ENCODE data around the gene FAM153A. TPM values are rescaled to one million over a fixed set of nuclear protein-coding genes. Genes with fewer than 3 reads are reported as not detected.
"Not testable (repeated sequence)": the region's sequence is repeated elsewhere in the genome, so short reads cannot be mapped to it uniquely, and the experiment has no call there.

FAM153A gene
- total RNA-seq, 4 donors from 2014 or later = 0.26 to 1.7 (median 0.91) TPM; not detected in 1

DNA sequence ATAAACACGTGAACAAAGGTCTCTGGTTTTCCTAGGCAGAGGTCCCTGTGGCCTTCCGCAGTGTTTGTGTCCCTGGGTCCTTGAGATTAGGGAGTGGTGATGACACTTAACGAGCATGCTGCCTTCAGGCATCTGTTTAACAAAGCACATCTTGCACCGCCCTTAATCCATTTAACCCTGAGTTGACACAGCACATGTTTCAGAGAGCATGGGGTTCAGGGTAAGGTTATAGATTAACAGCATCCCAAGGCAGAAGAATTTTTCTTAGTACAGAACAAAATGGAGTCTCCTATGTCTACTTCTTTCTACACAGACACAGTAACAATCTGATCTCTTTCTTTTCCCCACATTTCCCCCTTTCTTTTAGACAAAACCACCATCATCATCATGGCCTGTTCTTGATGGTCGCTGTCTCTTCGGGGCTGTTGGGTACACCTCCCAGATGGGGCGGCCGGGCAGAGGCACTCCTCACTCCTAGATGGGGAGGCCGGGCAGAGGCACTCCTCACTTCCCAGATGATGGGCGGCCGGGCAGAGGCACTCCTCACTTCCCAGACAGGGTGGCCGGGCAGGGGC is 87.3 kb downstream of the FAM153A start:
- intact Hi-C loops (cut with DNase I; ENCODE audit: low total_unique reads); H3K27me3 ChIP-seq; H3K4me3 ChIP-seq; H3K9me3 ChIP-seq; DNase-seq; H3K36me3 ChIP-seq; H3K27ac ChIP-seq; H3K4me1 ChIP-seq: not testable (repeated sequence)

DNA sequence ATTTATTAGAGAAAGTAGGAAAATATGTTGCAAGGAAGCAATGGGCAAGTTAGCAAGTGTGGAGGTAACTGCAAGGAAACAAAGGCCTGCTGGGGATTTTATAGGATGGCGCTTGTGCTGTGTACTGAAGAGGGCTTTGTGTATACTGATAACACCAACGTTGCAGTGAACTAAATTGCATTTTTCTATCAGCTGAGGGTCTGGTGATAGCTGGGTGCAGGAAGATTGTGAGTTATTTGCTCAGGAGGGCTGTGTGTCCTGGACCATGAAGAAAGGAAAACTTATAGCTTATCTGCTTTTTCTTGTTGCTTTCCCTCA is 88.2 kb downstream of the FAM153A start:
- DNase-seq; intact Hi-C loops (cut with DNase I; ENCODE audit: low total_unique reads); H3K27ac ChIP-seq; H3K9me3 ChIP-seq; H3K36me3 ChIP-seq; H3K27me3 ChIP-seq; H3K4me3 ChIP-seq; H3K4me1 ChIP-seq: not testable (repeated sequence)

DNA sequence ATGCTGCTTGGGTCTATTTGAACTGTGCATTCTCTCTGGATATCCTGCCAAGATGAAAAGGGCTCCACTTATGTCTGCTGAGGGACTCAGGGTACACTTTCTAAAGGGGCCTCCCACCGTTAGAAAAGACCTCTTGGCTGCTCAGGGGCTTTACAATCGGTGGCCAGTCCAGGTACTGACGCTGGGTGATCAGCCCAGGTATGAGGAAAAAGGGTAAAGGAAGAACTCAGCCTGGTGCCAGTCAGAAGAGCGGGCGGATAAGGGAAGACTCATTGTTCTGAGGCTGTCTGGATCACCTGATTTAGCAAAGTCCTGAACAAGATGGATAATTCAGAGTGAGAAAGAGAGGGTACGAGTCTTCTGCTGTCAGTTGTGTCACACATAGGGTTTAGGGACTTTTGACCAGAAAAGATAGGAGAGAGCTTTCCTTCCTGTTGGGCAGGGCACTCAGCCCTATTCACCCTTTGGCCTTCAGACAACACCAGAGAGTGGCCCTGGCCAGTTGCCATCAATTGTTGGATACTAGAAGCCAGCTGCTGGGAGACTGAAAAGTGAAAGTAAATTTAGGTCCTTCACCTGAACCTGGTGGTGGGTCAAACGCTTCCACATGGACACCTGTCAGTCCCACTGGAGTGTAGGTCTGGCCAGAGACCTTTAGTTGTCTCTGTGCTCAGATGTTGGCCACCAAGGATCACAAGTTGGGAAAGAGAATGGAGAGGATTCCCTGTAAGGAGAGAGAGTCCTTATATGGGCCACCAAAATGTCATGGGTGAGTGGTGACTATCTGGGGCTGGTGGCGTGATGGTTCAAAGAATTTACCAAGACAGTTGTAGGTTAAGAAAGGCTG is 88.8 kb downstream of the FAM153A start:
- H3K27me3 ChIP-seq; H3K27ac ChIP-seq; intact Hi-C loops (cut with DNase I; ENCODE audit: low total_unique reads); H3K9me3 ChIP-seq; H3K36me3 ChIP-seq; H3K4me1 ChIP-seq; H3K4me3 ChIP-seq: not testable (repeated sequence)
- DNase-seq = peak in 1 of 2 donors; percentile 38

DNA sequence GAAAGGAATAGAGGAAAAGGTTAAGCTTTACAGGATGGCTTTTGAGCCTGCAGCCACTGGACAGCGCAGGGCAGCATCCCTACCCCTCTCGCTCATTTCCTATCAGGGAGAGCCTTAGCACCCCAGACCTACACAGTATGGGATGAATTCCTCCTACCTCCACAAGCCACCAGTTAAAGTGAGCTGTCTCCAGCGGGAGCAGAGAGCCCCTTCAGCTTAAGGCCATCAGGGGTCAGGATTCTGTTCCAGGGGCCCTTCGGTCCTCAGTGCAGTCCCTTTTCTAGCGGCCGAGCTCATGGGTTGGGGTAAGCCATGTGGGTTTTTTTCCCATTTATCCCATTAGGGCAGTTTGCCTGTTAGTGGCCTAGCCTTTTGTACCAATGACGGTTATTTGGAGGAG is 89.7 kb downstream of the FAM153A start:
- H3K27me3 ChIP-seq; H3K36me3 ChIP-seq; DNase-seq; H3K9me3 ChIP-seq; H3K4me3 ChIP-seq; intact Hi-C loops (cut with DNase I; ENCODE audit: low total_unique reads); H3K4me1 ChIP-seq; H3K27ac ChIP-seq: not testable (repeated sequence)

DNA sequence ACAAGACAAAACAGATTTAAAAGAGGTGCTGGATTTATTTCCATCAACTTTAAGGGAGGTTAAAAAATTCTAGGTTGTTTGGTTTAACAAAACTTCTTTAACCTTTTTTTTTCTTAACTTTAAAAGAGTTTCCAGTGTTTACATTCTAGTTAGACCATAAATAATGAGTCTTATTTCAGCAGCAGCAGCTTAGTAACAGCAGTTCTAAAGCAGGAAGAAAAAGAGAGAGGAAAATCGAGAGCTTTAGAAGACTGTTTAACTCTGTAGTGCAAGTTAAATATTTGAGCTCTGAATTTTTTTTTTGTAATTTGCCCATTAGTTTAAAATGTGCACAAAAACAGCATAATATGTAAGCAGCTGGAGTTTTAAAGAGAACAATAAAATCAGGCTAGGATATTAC is 90.2 kb downstream of the FAM153A start:
- H3K36me3 ChIP-seq; H3K27me3 ChIP-seq; H3K4me3 ChIP-seq; H3K4me1 ChIP-seq; H3K27ac ChIP-seq; intact Hi-C loops (cut with DNase I; ENCODE audit: low total_unique reads); H3K9me3 ChIP-seq; DNase-seq: not testable (repeated sequence)

DNA sequence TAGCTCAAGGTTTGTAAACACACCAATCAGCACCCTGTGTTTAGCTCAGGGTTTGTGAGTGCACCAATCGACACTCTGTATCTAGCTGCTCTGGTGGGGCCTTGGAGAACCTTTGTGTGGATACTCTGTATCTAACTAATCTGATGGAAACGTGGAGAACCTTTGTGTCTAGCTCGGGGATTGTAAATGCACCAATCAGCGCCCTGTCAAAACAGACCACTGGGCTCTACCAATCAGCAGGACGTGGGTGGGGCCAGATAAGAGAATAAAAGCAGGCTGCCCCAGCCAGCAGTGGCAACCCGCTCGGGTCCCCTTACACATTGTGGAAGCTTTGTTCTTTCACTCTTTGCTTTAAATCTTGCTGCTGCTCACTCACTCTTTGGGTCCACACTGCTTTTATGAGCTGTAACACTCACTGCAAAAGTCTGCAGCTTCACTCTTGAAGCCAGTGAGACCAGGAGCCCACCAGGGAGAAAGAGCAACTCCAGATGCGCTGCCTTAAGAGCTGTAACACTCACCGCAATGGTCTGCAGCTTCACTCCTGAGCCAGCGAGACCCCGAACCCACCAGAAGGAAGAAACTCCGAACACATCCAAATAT is 93.6 kb downstream of the FAM153A start:
- DNase-seq; intact Hi-C loops (cut with DNase I; ENCODE audit: low total_unique reads); H3K36me3 ChIP-seq; H3K27ac ChIP-seq; H3K9me3 ChIP-seq; H3K4me3 ChIP-seq; H3K4me1 ChIP-seq; H3K27me3 ChIP-seq: not testable (repeated sequence)

DNA sequence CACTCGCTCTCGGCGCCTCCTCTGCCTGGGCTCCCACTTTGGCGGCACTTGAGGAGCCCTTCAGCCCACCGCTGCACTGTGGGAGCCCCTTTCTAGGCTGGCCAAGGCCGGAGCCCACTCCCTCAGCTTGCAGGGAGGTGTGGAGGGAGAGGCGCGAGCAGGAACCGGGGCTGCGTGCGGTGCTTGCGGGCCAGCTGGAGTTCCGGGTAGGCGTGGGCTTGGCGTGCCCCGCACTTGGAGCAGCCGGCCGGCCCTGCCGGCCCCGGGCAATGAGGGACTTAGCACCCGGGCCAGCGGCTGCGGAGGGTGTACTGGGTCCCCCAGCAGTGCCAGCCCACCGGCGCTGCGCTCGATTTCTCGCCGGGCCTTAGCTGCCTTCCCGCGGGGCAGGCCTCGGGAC is 94.6 kb downstream of the FAM153A start:
- H3K27me3 ChIP-seq; H3K9me3 ChIP-seq; intact Hi-C loops (cut with DNase I; ENCODE audit: low total_unique reads): not testable (repeated sequence)

DNA sequence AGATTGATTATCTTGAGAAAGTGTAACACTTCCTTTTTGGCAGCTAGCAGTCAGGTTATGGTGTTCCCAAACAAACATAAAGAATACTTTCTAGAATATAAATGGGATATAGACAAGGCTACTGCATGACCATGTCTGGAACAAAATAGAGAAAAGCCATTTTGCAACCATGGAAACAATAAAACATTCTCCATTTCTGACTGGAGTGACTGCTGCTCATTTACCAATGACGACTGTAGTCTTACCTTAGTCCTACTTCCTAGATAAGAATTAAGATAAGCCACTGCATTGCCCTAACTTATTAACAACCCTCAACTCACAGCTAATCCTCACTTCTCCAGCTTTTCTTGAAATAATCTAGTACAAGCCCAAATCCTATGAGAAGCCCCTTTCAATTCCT is 100.8 kb downstream of the FAM153A start:
- H3K27me3 ChIP-seq; H3K4me1 ChIP-seq; H3K4me3 ChIP-seq; intact Hi-C loops (cut with DNase I; ENCODE audit: low total_unique reads); H3K27ac ChIP-seq; H3K36me3 ChIP-seq; DNase-seq; H3K9me3 ChIP-seq: not testable (repeated sequence)

More for the DNA sequence above, 94.6 kb downstream of the FAM153A start:
- not testable (repeated sequence) for H3K4me1 ChIP-seq, H3K27ac ChIP-seq, H3K36me3 ChIP-seq, H3K4me3 ChIP-seq, DNase-seq

Other genes with a start within 250 kb of the FAM153A start
- gene FAM193B, start 228.3 kb downstream of the FAM153A start, total RNA-seq = 100 to 1,000 TPM in 1 of 4 donors, 10 to 100 TPM in 3; 16.5 to 117 (median 39.4) TPM
- gene TMED9, start 190.7 kb downstream of the FAM153A start, total RNA-seq = 100 to 1,000 TPM in 2 of 4 donors, 10 to 100 TPM in 2; 12.8 to 106 (median 73.4) TPM
- 10 to 100 TPM in 3 of 4 donors, 1 to 10 TPM in 1; 5.1 to 27.8 (median 24.5) TPM for gene B4GALT7, start 182.8 kb downstream of the FAM153A start, total RNA-seq
- gene PROP1, start 213.3 kb upstream of the FAM153A start, total RNA-seq = not detected